AG04450 (cell line): ENCODE measurements around the gene ARMC3. TPM values are rescaled to one million over a fixed set of nuclear protein-coding genes. Genes with fewer than 3 reads are reported as not detected.
A peak's percentile ranks its signal among the peaks of the same experiment; 100 is the strongest.
"Not testable (repeated sequence)": the region's sequence is repeated elsewhere in the genome, so short reads cannot be mapped to it uniquely, and the experiment has no call there.

Experiments
- CTCF ChIA-PET: fragments of 300-600, 350-600 bp; formaldehyde crosslinking; extraction: SDS; loops from one replicate; lab custom pipeline; 2022; ENCODE audit warnings: antibody characterized with exemption, inconsistent platforms; lab: Charles Lee
- POLR2A ChIA-PET: fragments of 350-600 bp; formaldehyde crosslinking; extraction: SDS; loops from one replicate; lab custom pipeline; 2021; ENCODE audit warnings: antibody characterized with exemption, inconsistent platforms; lab: Yijun Ruan, JAX
- DNase-seq: peaks from one replicate; pipeline ENCODE4 v3.0.0-alpha.2; 2011; ENCODE audit warnings: low read depth, low spot score
- H3K27ac ChIP-seq: one replicate; pipeline ENCODE4 v1.5.1; 2012; ENCODE audit warnings: low read depth, low read length, control low read depth
- H3K27me3 ChIP-seq: one replicate; pipeline ENCODE4 v1.6.0; 2012; ENCODE audit warnings: low read length; ENCODE audit not compliant: control insufficient read depth, insufficient read depth
- H3K4me3 ChIP-seq: 2 replicates; pipeline ENCODE4 v1.5.1; 2011; ENCODE audit warnings: mild to moderate bottlenecking, low read depth, low read length, control low read depth
- H3K9me3 ChIP-seq: 2 replicates; pipeline ENCODE4 v1.5.1; 2012; ENCODE audit warnings: low read length; ENCODE audit not compliant: control insufficient read depth, insufficient read depth
- polyA plus RNA-seq: library from polyadenylated mRNA; depleted of rRNA; stranded (reverse); fragments of >200 nt; gene quantifications from 2 replicates; pipeline ENCODE4 v1.2.3, GENCODE V29; 2011
- TF ChIP-seq, protein P1 (sequence below): IDR thresholded peaks from 2 replicates; pipeline ENCODE4 v1.5.1; 2011; ENCODE audit warnings: low read depth, low read length, control low read depth, inconsistent platforms

The ARMC3 gene
- polyA plus RNA-seq, 1 experiment: not detected

GRCh38 chr10:23063973-23064812 lies 136.3 kb downstream of the ARMC3 start:
- Histone ChIP-seq H3K27ac (no peak overlapping the region), H3K27me3 (no peaks in the 10 kb centered on the region), H3K9me3 (no peaks in the 10 kb centered on the region), H3K4me3 (no peak overlapping the region)
- TF ChIP-seq, protein P1, sequence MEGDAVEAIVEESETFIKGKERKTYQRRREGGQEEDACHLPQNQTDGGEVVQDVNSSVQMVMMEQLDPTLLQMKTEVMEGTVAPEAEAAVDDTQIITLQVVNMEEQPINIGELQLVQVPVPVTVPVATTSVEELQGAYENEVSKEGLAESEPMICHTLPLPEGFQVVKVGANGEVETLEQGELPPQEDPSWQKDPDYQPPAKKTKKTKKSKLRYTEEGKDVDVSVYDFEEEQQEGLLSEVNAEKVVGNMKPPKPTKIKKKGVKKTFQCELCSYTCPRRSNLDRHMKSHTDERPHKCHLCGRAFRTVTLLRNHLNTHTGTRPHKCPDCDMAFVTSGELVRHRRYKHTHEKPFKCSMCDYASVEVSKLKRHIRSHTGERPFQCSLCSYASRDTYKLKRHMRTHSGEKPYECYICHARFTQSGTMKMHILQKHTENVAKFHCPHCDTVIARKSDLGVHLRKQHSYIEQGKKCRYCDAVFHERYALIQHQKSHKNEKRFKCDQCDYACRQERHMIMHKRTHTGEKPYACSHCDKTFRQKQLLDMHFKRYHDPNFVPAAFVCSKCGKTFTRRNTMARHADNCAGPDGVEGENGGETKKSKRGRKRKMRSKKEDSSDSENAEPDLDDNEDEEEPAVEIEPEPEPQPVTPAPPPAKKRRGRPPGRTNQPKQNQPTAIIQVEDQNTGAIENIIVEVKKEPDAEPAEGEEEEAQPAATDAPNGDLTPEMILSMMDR: no peak
- ChIA-PET CTCF (interaction anchor here (0.7 to 1.2 kb wide), 2 partner anchors 13 to 75 kb away, joined by 3 to 5 read pairs; no protein-coding TSS in a partner anchor), POLR2A (interaction anchor here (0.6 kb wide), 1 partner anchor 1407 kb away, joined by 3 read pairs; no protein-coding TSS in a partner anchor)
- DNase-seq: no peak

- CTCF ChIA-PET, H3K27ac ChIP-seq, DNase-seq, POLR2A ChIA-PET, H3K9me3 ChIP-seq, H3K27me3 ChIP-seq, H3K4me3 ChIP-seq: not testable (repeated sequence)
These were observed 136.9 kb downstream of the ARMC3 start for GRCh38 chr10:23064813-23065114.

GRCh38 chr10:23065181-23065948 lies 137.5 kb downstream of the ARMC3 start:
- DNase-seq: peak; percentile 11
- ChIA-PET CTCF (interaction anchor here (0.7 kb wide), 1 partner anchor 11 kb away, joined by 3 read pairs; no protein-coding TSS in a partner anchor), POLR2A (interaction anchor here (0.6 kb wide), 1 partner anchor 1114 kb away, joined by 4 read pairs; no protein-coding TSS in a partner anchor)
- Histone ChIP-seq H3K27me3 (no peaks in the 10 kb centered on the region), H3K27ac (no peak overlapping the region), H3K9me3 (no peaks in the 10 kb centered on the region), H3K4me3 (no peak overlapping the region)
- TF ChIP-seq, protein P1: no peak

GRCh38 chr10:23067337-23067736 lies 139.5 kb downstream of the ARMC3 start:
- no peak for DNase-seq
- ChIA-PET CTCF (no interaction called here), POLR2A (no interaction called here)
- TF ChIP-seq, protein P1: no peak
- no peaks in the 10 kb centered on the region for H3K9me3 ChIP-seq
- H3K27me3 ChIP-seq: no peaks in the 10 kb centered on the region
- no peak overlapping the region for H3K4me3 ChIP-seq
- no peak overlapping the region for H3K27ac ChIP-seq

DNA sequence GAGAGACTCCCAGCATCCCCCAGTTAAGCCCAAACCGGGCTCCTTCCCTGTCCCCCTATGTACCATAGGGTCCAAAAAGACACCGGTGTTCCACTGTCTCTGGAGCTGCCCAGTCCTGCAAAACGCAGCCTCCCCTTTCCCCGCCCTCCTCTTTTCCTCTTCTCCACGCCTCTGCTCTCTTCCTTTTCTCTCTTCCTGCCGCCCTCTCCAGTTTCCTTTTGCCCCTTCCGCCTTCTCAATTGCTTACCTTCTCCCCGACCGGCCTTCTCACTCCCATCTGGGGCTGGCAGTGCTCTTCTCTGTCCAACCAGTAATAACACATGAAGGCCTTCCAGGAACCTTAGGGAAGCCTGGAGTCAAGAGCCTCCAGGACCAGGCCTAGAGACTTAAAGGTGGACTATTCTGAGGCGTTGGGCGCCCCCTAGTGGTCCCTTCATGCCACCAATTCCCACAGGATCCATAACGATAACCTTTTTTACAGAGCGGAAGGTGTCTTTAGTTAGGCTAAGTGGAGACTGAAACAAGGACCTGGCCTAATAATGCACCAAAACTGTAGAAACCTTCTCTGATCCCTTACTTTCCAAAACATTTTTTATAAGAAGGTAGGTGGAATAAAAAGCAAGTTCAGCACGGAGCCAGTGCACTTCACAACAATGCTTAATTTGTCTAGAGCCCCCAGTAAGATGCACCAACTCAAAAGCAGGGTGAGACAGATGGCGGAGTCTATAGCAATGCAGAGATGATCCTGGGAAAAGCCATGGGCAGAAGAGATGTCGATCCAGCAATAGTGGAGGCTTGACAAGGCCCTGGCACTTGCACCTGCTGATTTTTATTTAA lies 140.3 kb downstream of the ARMC3 start:
- peak; percentile 51 for DNase-seq
- H3K27me3 ChIP-seq: no peaks in the 10 kb centered on the region
- no peaks in the 10 kb centered on the region for H3K9me3 ChIP-seq
- TF ChIP-seq, protein P1: peak; percentile 87
- no peak overlapping the region for H3K27ac ChIP-seq
- no peak overlapping the region for H3K4me3 ChIP-seq
- ChIA-PET CTCF (interaction anchor here (0.6 to 1.2 kb wide), 4 partner anchors 13 to 1077 kb away, joined by 3 to 5 read pairs (median 4); no protein-coding TSS in a partner anchor), POLR2A (no interaction called here)
